DND-41 (cell line): ENCODE measurements around the gene CCDC92.

Experiments
- EZH2 ChIP-seq: IDR thresholded peaks from 3 replicates; pipeline ENCODE4 v1.6.1; 2012; ENCODE audit warnings: borderline replicate concordance, low read depth, mild to moderate bottlenecking, moderate library complexity, low read length, inconsistent platforms; ENCODE audit not compliant: severe bottlenecking
- TF ChIP-seq, protein P1 (sequence below): IDR thresholded peaks from 2 replicates; pipeline ENCODE4 v1.5.1; 2012; ENCODE audit warnings: borderline replicate concordance, low read length, moderate library complexity, mild to moderate bottlenecking; ENCODE audit not compliant: poor library complexity, severe bottlenecking; ENCODE audit errors: extremely low read depth

DNA sequence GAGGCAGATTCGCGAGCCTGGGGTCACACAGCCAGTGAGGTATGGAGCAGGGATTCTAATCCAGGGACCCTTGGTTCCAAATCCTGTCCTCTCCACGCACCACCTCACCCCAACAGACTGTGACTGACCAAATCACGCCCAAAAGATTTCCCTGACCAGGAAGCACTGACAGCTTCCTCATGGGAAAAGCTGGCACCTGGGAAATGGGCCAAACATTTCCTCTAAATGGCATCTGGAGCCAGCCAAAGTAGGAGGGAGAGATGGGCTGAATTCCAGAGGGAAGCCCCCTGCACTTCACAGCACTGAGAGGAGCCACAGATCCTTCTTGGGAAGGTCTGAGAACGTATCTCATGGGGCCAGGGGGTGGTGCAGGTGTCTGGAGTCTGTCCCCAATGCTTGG is 28.8 kb downstream of the CCDC92 start:
- TF ChIP-seq, protein P1, sequence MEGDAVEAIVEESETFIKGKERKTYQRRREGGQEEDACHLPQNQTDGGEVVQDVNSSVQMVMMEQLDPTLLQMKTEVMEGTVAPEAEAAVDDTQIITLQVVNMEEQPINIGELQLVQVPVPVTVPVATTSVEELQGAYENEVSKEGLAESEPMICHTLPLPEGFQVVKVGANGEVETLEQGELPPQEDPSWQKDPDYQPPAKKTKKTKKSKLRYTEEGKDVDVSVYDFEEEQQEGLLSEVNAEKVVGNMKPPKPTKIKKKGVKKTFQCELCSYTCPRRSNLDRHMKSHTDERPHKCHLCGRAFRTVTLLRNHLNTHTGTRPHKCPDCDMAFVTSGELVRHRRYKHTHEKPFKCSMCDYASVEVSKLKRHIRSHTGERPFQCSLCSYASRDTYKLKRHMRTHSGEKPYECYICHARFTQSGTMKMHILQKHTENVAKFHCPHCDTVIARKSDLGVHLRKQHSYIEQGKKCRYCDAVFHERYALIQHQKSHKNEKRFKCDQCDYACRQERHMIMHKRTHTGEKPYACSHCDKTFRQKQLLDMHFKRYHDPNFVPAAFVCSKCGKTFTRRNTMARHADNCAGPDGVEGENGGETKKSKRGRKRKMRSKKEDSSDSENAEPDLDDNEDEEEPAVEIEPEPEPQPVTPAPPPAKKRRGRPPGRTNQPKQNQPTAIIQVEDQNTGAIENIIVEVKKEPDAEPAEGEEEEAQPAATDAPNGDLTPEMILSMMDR, result no peak
- no peak for TF ChIP-seq EZH2
